Gastroesophageal sphincter (tissue), 4 donors: ENCODE data around the gene IER3IP1. TPM values are rescaled to one million over a fixed set of nuclear protein-coding genes. Genes with fewer than 3 reads are reported as not detected.

Experiments used
- ATAC-seq: fragments of 150-250 bp; one replicate; pipeline ENCODE4 v1.9.1; 2016; ENCODE audit warnings: mild to moderate bottlenecking, moderate library complexity
- H3K27ac ChIP-seq, 4 donors: fragments of 200-600 bp; sonication (generic) in 3 of 4; 1 replicate in 3 of 4; 2 replicates in 1 of 4; pipeline ENCODE4 v1.5.1; 2016 to 2019
- H3K27me3 ChIP-seq: fragments of 200-600 bp; sonication (generic); one replicate; pipeline ENCODE4 v1.5.1; 2019
- H3K36me3 ChIP-seq, 2 donors: fragments of 200-600 bp; sonication (generic); one replicate each; pipeline ENCODE4 v1.5.1; 2019; ENCODE audit warnings: control low read depth in 1 of 2
- H3K4me1 ChIP-seq, 3 donors: fragments of 200-600 bp; sonication (generic); 1 replicate in 2 of 3; 2 replicates in 1 of 3; pipeline ENCODE4 v1.5.1; 2016 to 2019; ENCODE audit warnings: control low read depth in 2 of 3
- H3K4me3 ChIP-seq, 2 donors: fragments of 200-600 bp; sonication (generic); one replicate each; pipeline ENCODE4 v1.5.1; 2019; ENCODE audit warnings: mild to moderate bottlenecking in 1 of 2, moderate library complexity in 1 of 2
- H3K9me3 ChIP-seq, 3 donors: fragments of 200-600 bp; sonication (generic); one replicate each; pipeline ENCODE4 v1.5.1; 2017 to 2019; ENCODE audit warnings: control low read depth in 2 of 3
- CTCF ChIP-seq, 4 experiments: fragments of 200-600 bp in 2 of 4; fragments of 450-650 bp in 2 of 4; sonication (generic) in 1 of 4; IDR thresholded peaks; one replicate each; pipeline ENCODE4 v1.5.1; 2017 to 2019; ENCODE audit warnings: antibody characterized with exemption in 4 of 4, mild to moderate bottlenecking in 2 of 4, moderate library complexity in 2 of 4
- EP300 ChIP-seq: sonication (generic); formaldehyde crosslinking; IDR thresholded peaks from one replicate; pipeline ENCODE4 v1.6.1; 2017; ENCODE audit warnings: antibody characterized with exemption, mild to moderate bottlenecking
- POLR2A ChIP-seq, 2 donors: fragments of 450-650 bp; IDR thresholded peaks; one replicate each; pipeline ENCODE4 v1.6.1; 2017; ENCODE audit warnings: antibody characterized with exemption in 2 of 2, mild to moderate bottlenecking in 2 of 2, moderate library complexity in 1 of 2
- POLR2AphosphoS5 ChIP-seq: sonication (generic); formaldehyde crosslinking; IDR thresholded peaks from one replicate; pipeline ENCODE4 v1.6.1; 2017; ENCODE audit warnings: antibody characterized with exemption
- WGBS, 2 donors: methylation state at CpG; one replicate each; pipeline ENCODE4 v1.1.5; 2018; ENCODE audit warnings: low coverage in 1 of 2; 5-methylcytosine and 5-hydroxymethylcytosine counted together
- total RNA-seq, 4 donors: library from RNA; depleted of rRNA; stranded (reverse); fragments of >200 nt; gene quantifications; one replicate each; pipeline ENCODE4 v1.1.0, GENCODE V29; 2016

Gene IER3IP1
- total RNA-seq: 10 to 100 TPM in 3 of 4 donors, 1 to 10 TPM in 1; 7.1 to 13.8 (median 10.5) TPM

- peak in 3 of 4 experiments; percentile 8 to 51 (median 41) for TF ChIP-seq CTCF (IDR thresholded peaks at IDR 0.05)
- TF ChIP-seq POLR2A (IDR thresholded peaks at IDR 0.05): peak; percentile 44 to 49
- no peak for TF ChIP-seq EP300
- peak; percentile 92 for TF ChIP-seq POLR2AphosphoS5
- peaks cover 0 to 39% (median 13%) of the 10 kb centered on the region in 3 donors for H3K4me1 ChIP-seq
- no peaks in the 10 kb centered on the region for H3K9me3 ChIP-seq
- H3K36me3 ChIP-seq: no peaks in the 10 kb centered on the region
- H3K27me3 ChIP-seq: no peaks in the 10 kb centered on the region
- H3K4me3 ChIP-seq: peak within 1 kb of the TSS; percentile 87 to 99
- ATAC-seq: peak; percentile 96
- peak within 1 kb of the TSS; percentile 68 to 85 (median 76) for H3K27ac ChIP-seq
- 0% methylated on average over 2 of the region's 48 CpGs; no CpG with 5 or more reads in 1 of the 2 donors for WGBS, 2 donors
Measured at GRCh38 chr18:47175898-47176575, at the start of gene IER3IP1. TSS of gene IER3IP1 (minus strand) at chr18:47176364. CDS start at chr18:47176277, 87 bp downstream.

- 0 to 1% methylated on average over 5 of the region's 5 CpGs for WGBS, 2 donors
- Histone ChIP-seq H3K36me3 (no peaks in the 10 kb centered on the region), H3K27me3 (peaks cover 38% of the 10 kb centered on the region), H3K4me1 (no peaks in the 10 kb centered on the region), H3K9me3 (no peaks in the 10 kb centered on the region), H3K4me3 (no peak overlapping the region), H3K27ac (no peak overlapping the region)
- no peak for ATAC-seq
- TF ChIP-seq EP300: no peak
- TF ChIP-seq CTCF (IDR thresholded peaks at IDR 0.05): peak in 2 of 4 experiments; percentile 34 to 52
- TF ChIP-seq POLR2AphosphoS5: no peak
- no peak for TF ChIP-seq POLR2A (IDR thresholded peaks at IDR 0.05)
Measured at GRCh38 chr18:47215554-47216138, 39.5 kb upstream of the IER3IP1 start.

GRCh38 chr18:47209171-47209570, 33.0 kb upstream of the IER3IP1 start:
- H3K9me3 ChIP-seq: no peaks in the 10 kb centered on the region
- no peaks in the 10 kb centered on the region for H3K36me3 ChIP-seq
- H3K27ac ChIP-seq: no peak overlapping the region
- no peaks in the 10 kb centered on the region for H3K4me1 ChIP-seq
- no peak for ATAC-seq
- TF ChIP-seq POLR2AphosphoS5 (no peak), POLR2A (IDR thresholded peaks at IDR 0.05) (no peak), EP300 (no peak), CTCF (IDR thresholded peaks at IDR 0.05) (no peak)
- H3K4me3 ChIP-seq: no peak overlapping the region
- peaks cover 22% of the 10 kb centered on the region for H3K27me3 ChIP-seq
- WGBS, 2 donors: 70 to 77% methylated on average over 1 of the region's 1 CpG

GRCh38 chr18:47206945-47207637, 30.9 kb upstream of the IER3IP1 start:
- Histone ChIP-seq H3K27me3 (peaks cover 8% of the 10 kb centered on the region), H3K4me1 (no peaks in the 10 kb centered on the region), H3K4me3 (no peak overlapping the region), H3K27ac (no peak overlapping the region), H3K36me3 (no peaks in the 10 kb centered on the region), H3K9me3 (no peaks in the 10 kb centered on the region)
- TF ChIP-seq CTCF (IDR thresholded peaks at IDR 0.05) (no peak), EP300 (no peak), POLR2A (IDR thresholded peaks at IDR 0.05) (no peak), POLR2AphosphoS5 (no peak)
- ATAC-seq: no peak
- 45 to 74% methylated on average over 2 of the region's 2 CpGs for WGBS, 2 donors
